GM13977 (cell line): ENCODE results near the gene ALDH1L1.

Experiments
- DNase-seq: peaks from one replicate; pipeline ENCODE4 v3.0.0; 2012; ENCODE audit warnings: low spot score
- in situ Hi-C: fragments of 300-500 bp; cut with MboI; formaldehyde crosslinking; loops from one replicate; pipeline ENCODE4 v1.12.0; 2022; ENCODE audit warnings: low sequenced_read_pairs, low pct_unique_long_range_greater_than_20kb, mixed read lengths, inconsistent platforms; ENCODE audit not compliant: unreplicated experiment
- TF ChIP-seq, protein P1 (sequence below): IDR thresholded peaks from 2 replicates; pipeline ENCODE4 v1.5.1; 2012; ENCODE audit warnings: mild to moderate bottlenecking, control low read depth; ENCODE audit not compliant: insufficient read depth; ENCODE audit errors: extremely low read depth, missing control alignments

The ALDH1L1 gene

DNA sequence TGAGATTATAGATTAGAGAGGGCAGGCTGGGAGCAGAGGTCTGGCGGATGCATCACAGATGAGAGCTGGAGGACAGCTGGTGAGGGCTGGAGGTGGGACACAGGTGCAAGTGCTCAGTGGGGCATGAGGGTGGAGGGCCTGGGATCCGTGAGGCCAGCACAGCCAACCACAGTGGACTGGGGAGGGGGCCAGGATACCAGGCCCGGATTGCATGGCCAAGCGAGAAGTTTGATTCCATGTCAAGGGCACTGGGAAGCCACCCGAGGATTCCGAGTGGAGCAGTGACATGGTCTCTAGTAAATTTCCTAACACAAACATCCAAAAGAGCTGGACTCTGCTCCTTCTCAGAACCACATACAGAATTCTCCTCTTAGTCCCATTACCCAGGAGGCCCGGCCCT is 52.5 kb downstream of the ALDH1L1 start:
- TF ChIP-seq, protein P1, sequence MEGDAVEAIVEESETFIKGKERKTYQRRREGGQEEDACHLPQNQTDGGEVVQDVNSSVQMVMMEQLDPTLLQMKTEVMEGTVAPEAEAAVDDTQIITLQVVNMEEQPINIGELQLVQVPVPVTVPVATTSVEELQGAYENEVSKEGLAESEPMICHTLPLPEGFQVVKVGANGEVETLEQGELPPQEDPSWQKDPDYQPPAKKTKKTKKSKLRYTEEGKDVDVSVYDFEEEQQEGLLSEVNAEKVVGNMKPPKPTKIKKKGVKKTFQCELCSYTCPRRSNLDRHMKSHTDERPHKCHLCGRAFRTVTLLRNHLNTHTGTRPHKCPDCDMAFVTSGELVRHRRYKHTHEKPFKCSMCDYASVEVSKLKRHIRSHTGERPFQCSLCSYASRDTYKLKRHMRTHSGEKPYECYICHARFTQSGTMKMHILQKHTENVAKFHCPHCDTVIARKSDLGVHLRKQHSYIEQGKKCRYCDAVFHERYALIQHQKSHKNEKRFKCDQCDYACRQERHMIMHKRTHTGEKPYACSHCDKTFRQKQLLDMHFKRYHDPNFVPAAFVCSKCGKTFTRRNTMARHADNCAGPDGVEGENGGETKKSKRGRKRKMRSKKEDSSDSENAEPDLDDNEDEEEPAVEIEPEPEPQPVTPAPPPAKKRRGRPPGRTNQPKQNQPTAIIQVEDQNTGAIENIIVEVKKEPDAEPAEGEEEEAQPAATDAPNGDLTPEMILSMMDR, result no peak
- no peak for DNase-seq
- in situ Hi-C loops, result no loop called here

DNA sequence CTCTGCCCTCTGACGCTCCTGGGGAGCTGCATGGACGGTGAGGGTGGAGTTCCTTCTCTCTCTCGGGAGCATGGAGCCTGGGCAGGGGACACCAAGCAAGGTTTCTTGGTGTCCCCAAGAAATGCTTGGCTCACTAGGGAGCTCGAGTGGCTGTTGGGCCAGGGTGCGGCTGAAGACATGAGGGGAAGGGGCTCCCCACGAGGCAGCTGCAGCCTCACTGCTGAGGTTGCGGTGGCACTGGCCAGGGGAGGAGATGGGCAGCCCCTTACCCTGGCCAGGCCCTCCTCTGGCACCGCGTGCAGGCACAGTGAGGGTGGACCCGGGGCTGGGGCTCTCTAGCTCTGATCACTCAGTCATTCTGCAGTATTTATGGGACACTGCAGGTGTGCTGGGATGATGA is 52.9 kb downstream of the ALDH1L1 start:
- TF ChIP-seq, protein P1, result no peak
- no peak for DNase-seq
- in situ Hi-C loops, result no loop called here

DNA sequence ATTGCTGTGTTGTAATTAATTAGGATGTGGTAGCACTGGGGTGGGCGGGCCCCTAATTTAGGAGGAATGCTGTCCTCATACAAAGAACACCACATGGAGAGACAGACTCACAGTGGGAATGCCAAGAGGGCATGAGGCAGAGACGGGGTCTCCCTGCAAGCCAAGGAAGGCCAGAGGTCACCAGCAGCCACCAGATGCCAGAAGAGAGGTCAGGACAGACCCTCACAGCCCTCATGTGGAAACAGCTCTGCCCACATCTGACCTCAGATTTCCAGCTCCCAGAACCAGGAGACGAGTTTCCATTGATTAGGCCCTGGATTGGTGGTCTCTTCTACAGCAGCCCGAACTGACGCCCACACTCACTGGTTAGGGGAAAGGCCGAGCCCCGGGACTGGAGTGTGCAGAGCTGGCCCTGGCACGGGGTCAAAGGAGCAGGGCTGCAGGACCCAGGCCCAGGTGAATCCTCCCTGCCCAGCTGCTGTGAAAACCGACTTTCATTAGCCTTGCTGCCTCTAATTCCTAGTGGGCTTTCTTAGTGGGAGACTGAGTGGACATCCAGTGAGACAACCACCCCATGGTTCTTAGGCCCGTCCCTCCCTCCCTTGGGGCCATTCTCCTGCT is 53.5 kb downstream of the ALDH1L1 start:
- in situ Hi-C loops, result no loop called here
- no peak for DNase-seq
- TF ChIP-seq, protein P1, result no peak

DNA sequence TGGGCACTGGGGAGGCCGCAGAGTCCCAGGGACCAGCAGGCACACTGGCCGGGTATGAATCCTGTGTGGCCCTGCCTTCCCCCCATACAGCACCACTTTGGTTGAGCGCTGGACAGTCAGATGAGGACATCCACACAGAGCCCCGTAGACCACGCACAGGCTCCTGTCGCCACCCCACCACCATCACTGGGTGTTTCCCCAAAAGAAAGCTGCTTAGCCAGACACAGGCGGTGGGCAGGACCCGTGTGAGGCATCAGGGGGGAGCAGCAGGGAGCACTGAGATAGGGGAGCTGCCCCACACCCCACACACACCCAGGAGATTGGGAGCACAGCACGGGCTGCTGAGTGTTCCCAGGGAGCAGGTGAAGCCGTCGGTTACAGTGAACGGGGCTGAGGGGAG is 54.1 kb downstream of the ALDH1L1 start:
- in situ Hi-C loops, result no loop called here
- no peak for DNase-seq
- TF ChIP-seq, protein P1, result no peak

DNA sequence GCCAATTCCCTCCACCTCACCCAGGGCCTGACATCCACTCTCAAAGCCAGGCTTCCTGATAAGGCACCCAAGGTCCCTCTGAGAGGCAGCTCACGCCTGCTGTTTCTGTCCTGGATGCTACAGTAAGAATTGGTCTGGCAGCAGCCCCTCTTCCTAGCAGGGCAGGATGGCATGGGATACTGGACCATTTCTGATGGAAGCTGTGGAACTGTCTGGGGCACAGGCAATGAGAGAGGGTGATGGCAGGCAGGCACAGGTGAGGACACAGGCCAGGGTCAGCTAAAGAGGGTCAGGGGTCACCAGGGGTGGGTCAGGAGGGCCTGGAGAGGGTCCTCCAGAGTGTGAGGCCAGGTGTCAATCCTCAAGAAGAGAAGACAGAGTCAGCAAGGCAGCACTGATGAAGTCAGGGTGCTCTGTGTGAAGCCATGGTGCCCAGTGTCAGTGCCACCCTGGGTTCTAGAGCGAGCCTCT is 54.6 kb downstream of the ALDH1L1 start:
- TF ChIP-seq, protein P1, result no peak
- in situ Hi-C loops, result no loop called here
- no peak for DNase-seq

DNA sequence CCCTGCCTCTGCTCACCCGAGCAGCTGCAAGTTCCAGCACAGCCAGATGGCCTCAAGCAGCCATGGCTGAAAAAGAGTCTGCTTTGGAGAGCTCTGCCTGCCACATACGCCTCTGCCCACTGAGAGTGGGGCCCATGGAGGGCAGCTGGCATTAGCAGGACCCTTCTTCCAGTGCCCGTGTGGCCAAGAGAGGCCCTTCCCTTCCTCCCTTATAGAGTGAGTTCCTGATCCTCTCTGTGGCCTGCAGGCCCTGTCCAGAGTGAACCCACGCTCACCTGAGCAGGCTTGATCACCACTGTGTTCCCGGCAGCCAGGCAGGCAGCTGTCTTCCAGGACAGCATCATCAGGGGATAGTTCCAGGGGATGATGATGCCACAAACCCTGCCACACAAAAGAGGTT is 55.0 kb downstream of the ALDH1L1 start:
- DNase-seq, result no peak
- TF ChIP-seq, protein P1, result no peak
- in situ Hi-C loops, result no loop called here

DNA sequence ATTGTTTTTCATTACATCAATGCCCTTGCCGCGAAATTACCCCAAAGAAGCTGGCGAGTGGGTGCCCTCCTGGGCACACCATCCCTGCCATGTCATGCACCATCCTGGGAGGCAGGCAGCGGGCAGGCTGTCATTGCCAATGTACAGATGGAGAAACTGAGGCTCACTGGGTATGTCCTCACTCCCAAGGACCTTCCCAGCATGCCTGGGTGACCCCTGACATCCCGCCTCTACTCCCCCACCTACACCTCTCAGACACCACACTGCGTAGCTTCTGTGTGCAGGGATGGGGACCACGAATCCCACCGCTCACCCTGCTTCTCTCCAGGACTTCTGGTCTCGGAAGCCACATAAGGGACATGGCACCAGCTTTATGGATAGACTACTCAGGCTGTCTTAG is 55.5 kb downstream of the ALDH1L1 start:
- TF ChIP-seq, protein P1, result no peak
- DNase-seq, result no peak
- in situ Hi-C loops, result no loop called here
